A673 (cell line): Measurements from ENCODE around the gene SKOR1.

Source experiments
- CTCF ChIP-seq: fragments of 300-800, 200-600 bp; sonication (generic); conservative IDR thresholded peaks from 2 replicates; pipeline ENCODE4 v1.5.1; 2017; ENCODE audit warnings: low read depth, mild to moderate bottlenecking, antibody characterized with exemption, low read length, moderate library complexity, mixed read lengths
- EZH2 ChIP-seq: fragments of 200-600 bp; sonication (generic); IDR thresholded peaks from 2 replicates; pipeline ENCODE4 v1.6.1; 2017; ENCODE audit warnings: borderline replicate concordance, low read depth, mild to moderate bottlenecking, mixed read lengths, antibody characterized with exemption, low read length; ENCODE audit not compliant: poor library complexity, severe bottlenecking

DNA sequence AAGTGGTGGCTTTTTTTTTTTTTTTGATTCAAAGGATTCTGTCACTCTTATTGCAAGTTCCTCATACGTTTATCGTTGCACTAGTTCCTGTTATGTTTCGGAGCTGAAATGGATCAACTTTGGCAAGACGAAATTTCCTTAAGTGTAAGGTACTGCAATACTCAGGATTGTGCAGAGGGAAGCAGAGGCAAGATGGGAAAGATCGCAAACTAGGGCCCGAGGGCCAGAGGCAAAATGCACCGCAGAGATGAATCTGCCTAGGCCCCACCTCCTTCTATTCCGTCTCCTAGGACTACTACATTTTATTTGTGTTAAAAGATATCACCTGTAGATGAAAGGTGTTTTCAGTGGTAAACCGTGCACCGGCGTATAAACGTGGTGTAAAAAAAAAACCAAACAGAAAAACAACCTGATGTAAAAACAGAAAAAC is 14.2 kb downstream of the SKOR1 start:
- TF ChIP-seq CTCF (no peak), EZH2 (no peak)
